DND-41 (cell line): ENCODE measurements around the gene KCNC1.

Source experiments
- ATAC-seq: fragments of 200-7000 bp; cut with Tn5 transposase; 3 replicates; pipeline ENCODE4 v1.9.1; 2021; ENCODE audit warnings: low read depth; ENCODE audit not compliant: insufficient read depth
- DNase-seq: peaks from one replicate; pipeline ENCODE4 v3.0.0-alpha.2; 2020
- H2AFZ ChIP-seq: 2 replicates; pipeline ENCODE4 v1.6.0; 2012; ENCODE audit warnings: low read depth, low read length
- H3K27ac ChIP-seq: 2 replicates; pipeline ENCODE4 v1.5.1; 2012; ENCODE audit warnings: low read length, inconsistent platforms
- H3K27me3 ChIP-seq: fragments of 200-600 bp; sonication (generic); 2 replicates; pipeline ENCODE4 v1.6.0; 2012; ENCODE audit warnings: low read length, mild to moderate bottlenecking, inconsistent platforms; ENCODE audit not compliant: insufficient read depth, poor library complexity
- H3K36me3 ChIP-seq: 2 replicates; pipeline ENCODE4 v1.5.1; 2012; ENCODE audit warnings: low read length, inconsistent platforms; ENCODE audit not compliant: insufficient read depth
- H3K4me1 ChIP-seq: 2 replicates; pipeline ENCODE4 v1.5.1; 2012; ENCODE audit warnings: mild to moderate bottlenecking, low read length; ENCODE audit not compliant: insufficient read depth
- H3K4me2 ChIP-seq: 2 replicates; pipeline ENCODE4 v1.6.0; 2012; ENCODE audit warnings: mild to moderate bottlenecking, moderate library complexity, low read length, inconsistent platforms; ENCODE audit not compliant: insufficient read depth
- H3K4me3 ChIP-seq, 2 experiments: fragments of 200-600 bp in 1 of 2; shearing (Covaris generic) in 1 of 2; 2 replicates each; pipeline ENCODE4 v1.5.1; 2012 to 2016; ENCODE audit warnings: inconsistent platforms in 2 of 2, low read length in 2 of 2, mild to moderate bottlenecking in 2 of 2, low read depth in 1 of 2, moderate library complexity in 1 of 2
- H3K79me2 ChIP-seq: 2 replicates; pipeline ENCODE4 v1.6.0; 2012; ENCODE audit warnings: low read length, inconsistent platforms; ENCODE audit not compliant: insufficient read depth
- H3K9ac ChIP-seq: 2 replicates; pipeline ENCODE4 v1.6.0; 2012; ENCODE audit warnings: low read depth, mild to moderate bottlenecking, inconsistent platforms, low read length, moderate library complexity
- H3K9me3 ChIP-seq: 2 replicates; pipeline ENCODE4 v1.5.1; 2012; ENCODE audit warnings: low read length, moderate library complexity, mild to moderate bottlenecking, inconsistent platforms; ENCODE audit not compliant: insufficient read depth, severe bottlenecking
- H4K20me1 ChIP-seq: 2 replicates; pipeline ENCODE4 v1.6.0; 2012; ENCODE audit warnings: low read length; ENCODE audit not compliant: insufficient read depth
- EZH2 ChIP-seq: IDR thresholded peaks from 3 replicates; pipeline ENCODE4 v1.6.1; 2012; ENCODE audit warnings: borderline replicate concordance, low read depth, mild to moderate bottlenecking, moderate library complexity, low read length, inconsistent platforms; ENCODE audit not compliant: severe bottlenecking
- TF ChIP-seq, protein P1 (sequence below): IDR thresholded peaks from 2 replicates; pipeline ENCODE4 v1.5.1; 2012; ENCODE audit warnings: borderline replicate concordance, low read length, moderate library complexity, mild to moderate bottlenecking; ENCODE audit not compliant: poor library complexity, severe bottlenecking; ENCODE audit errors: extremely low read depth

Gene KCNC1

DNA sequence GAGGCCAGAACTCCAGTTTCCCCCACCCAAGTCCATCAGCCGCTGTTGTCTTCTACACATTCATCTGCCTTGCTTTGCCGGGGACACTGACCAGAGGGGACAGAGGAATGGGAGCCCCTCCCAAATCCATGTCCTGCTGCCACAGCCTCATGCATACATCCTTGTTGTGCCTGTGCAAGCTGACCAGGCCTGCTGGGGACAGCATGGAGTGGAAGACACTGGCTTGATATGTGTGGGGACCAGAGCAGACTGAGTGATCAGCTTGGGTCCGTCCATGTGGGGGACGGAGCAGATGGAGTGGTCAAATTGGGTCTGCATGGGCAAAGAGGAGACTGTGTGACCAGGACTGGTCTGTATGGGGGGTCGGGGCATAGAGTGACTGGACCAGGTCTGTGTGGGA, 43.8 kb downstream of the KCNC1 start:
- H3K36me3 ChIP-seq, result no peaks in the 10 kb centered on the region
- TF ChIP-seq EZH2, result no peak
- TF ChIP-seq, protein P1, sequence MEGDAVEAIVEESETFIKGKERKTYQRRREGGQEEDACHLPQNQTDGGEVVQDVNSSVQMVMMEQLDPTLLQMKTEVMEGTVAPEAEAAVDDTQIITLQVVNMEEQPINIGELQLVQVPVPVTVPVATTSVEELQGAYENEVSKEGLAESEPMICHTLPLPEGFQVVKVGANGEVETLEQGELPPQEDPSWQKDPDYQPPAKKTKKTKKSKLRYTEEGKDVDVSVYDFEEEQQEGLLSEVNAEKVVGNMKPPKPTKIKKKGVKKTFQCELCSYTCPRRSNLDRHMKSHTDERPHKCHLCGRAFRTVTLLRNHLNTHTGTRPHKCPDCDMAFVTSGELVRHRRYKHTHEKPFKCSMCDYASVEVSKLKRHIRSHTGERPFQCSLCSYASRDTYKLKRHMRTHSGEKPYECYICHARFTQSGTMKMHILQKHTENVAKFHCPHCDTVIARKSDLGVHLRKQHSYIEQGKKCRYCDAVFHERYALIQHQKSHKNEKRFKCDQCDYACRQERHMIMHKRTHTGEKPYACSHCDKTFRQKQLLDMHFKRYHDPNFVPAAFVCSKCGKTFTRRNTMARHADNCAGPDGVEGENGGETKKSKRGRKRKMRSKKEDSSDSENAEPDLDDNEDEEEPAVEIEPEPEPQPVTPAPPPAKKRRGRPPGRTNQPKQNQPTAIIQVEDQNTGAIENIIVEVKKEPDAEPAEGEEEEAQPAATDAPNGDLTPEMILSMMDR, result no peak
- no peak overlapping the region for H3K4me3 ChIP-seq
- H3K79me2 ChIP-seq, result no peaks in the 10 kb centered on the region
- DNase-seq (no peak), ATAC-seq (no peak)
- H3K4me1 ChIP-seq, result no peaks in the 10 kb centered on the region
- H4K20me1 ChIP-seq, result no peaks in the 10 kb centered on the region
- H3K9ac ChIP-seq, result no peak overlapping the region
- no peak overlapping the region for H3K27ac ChIP-seq
- no peak overlapping the region for H3K4me2 ChIP-seq
- H3K27me3 ChIP-seq, result no peaks in the 10 kb centered on the region
- H3K9me3 ChIP-seq, result no peaks in the 10 kb centered on the region
- H2AFZ ChIP-seq, result no peak overlapping the region

DNA sequence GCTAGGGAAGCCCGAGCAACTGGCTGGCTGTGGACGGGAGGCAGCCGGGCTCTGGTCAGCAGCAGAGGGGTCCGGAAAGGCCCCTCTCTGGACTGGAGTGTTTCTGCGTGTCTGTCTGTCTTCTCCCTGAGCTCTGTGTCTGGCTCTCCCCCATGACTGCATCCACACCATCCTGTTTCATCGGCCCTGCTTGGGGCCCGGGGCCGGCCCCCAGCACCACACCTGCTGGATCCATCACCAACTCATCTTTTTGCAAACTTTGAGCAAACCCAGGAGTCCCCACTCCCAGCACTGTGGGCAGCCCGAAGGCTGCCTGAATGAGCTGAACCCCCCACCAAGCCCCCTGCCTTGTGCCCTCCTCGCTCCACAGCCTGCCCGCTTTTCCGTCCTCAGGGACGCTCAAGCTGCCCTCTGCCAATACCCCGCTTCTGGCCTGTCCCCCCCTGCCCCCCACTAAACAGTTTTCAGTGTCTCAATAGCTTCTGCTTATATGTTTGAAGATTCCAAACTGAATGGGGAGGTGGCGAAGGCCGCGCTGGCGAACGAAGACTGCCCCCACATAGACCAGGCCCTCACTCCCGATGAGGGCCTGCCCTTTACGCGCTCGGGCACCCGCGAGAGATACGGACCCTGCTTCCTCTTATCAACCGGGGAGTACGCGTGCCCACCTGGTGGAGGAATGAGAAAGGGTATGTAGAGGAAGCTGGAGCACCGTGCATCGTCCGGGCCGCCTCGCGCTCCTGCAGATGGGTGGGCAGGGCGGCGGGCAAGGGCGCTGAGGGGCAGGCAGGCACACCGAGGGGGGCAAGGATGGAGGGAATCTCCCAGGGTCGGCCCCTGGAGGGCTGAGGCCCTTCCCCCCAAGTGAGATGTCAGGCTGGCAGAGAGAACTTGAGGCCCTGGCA, 44.6 kb downstream of the KCNC1 start:
- H3K27ac ChIP-seq, result no peak overlapping the region
- H3K79me2 ChIP-seq, result no peaks in the 10 kb centered on the region
- H3K9me3 ChIP-seq, result no peaks in the 10 kb centered on the region
- TF ChIP-seq, protein P1, result no peak
- TF ChIP-seq EZH2, result no peak
- H3K4me3 ChIP-seq, result no peak overlapping the region
- no peak overlapping the region for H3K9ac ChIP-seq
- no peaks in the 10 kb centered on the region for H3K4me1 ChIP-seq
- H3K36me3 ChIP-seq, result no peaks in the 10 kb centered on the region
- no peak for DNase-seq
- H2AFZ ChIP-seq, result no peak overlapping the region
- ATAC-seq, result no peak
- H3K4me2 ChIP-seq, result no peak overlapping the region
- H3K27me3 ChIP-seq, result no peaks in the 10 kb centered on the region
- no peaks in the 10 kb centered on the region for H4K20me1 ChIP-seq

DNA sequence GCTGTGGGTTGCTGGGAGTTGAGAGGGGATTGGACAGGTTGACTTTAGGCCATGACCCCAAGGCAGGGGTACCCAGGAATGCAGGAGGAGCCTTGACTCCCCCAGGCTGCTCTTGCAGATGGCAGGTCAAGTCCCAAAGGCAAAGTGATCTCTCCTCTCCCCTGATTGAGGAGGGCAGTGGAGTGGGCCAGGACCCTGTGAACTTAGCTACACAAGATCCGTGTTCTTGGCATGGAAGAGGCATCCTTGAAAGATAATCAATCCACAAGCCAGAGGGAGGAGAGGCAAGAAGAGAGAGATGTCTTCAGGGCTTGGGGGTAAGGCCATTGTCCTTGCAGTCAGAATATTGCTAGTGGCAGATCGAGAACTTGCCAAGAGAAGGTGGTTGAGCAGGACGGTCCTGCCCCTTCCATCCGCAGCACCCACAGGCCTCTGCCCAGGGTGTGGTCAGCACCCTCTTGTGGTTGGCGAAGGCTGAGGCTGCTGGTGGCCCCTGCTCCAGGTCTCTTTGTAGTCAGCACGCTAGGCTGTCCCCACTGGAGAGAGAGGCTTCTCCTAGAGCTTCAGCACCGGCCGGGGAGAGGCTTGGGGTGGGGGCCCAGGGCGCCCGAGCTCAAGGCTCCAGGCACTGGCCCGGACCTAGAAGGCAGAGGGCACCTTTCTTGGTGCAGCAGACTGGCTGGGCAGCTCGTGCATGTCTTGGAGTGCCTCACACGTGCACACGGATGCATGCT, 45.4 kb downstream of the KCNC1 start:
- Histone ChIP-seq H3K4me2 (no peak overlapping the region), H3K36me3 (no peaks in the 10 kb centered on the region), H4K20me1 (no peaks in the 10 kb centered on the region), H3K4me1 (no peaks in the 10 kb centered on the region), H3K79me2 (no peaks in the 10 kb centered on the region), H3K27ac (no peak overlapping the region), H3K4me3 (no peak overlapping the region), H3K9ac (no peak overlapping the region), H2AFZ (no peak overlapping the region), H3K9me3 (no peaks in the 10 kb centered on the region), H3K27me3 (no peaks in the 10 kb centered on the region)
- no peak for DNase-seq
- ATAC-seq, result no peak
- TF ChIP-seq, protein P1, result no peak
- TF ChIP-seq EZH2, result no peak
